Measurements from ENCODE around the gene DESI1.
"Not testable (repeated sequence)": the region's sequence is repeated elsewhere in the genome, so short reads cannot be mapped to it uniquely, and the experiment has no call there.

DESI1 gene

DNA sequence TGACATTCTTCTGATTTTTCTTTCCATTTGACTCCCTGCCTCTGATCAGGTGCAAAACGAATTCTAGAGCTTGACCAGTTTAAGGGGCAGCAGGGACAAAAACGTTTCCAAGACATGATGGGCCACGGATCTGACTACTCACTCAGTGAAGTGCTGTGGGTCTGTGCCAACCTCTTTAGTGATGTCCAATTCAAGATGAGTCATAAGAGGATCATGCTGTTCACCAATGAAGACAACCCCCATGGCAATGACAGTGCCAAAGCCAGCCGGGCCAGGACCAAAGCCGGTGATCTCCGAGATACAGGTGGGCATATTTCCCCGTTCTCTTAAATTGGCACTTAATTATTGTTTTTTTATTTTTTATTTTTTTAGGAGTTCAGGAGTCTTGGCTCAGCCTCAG lies 15.6 kb upstream of the DESI1 start:
- H3K4me3 ChIP-seq (ENCODE audit: extremely low read depth, insufficient read depth, low read length, poor library complexity, severe bottlenecking) = no peak overlapping the region
- H3K9me3 ChIP-seq (ENCODE audit: control insufficient read depth, low read length) = no peaks in the 10 kb centered on the region
- H3K4me1 ChIP-seq (ENCODE audit: control insufficient read depth, insufficient read depth, low read length, poor library complexity, severe bottlenecking) = no peaks in the 10 kb centered on the region
- H3K36me3 ChIP-seq (ENCODE audit: control insufficient read depth, insufficient read depth, low read length) = peaks cover 95% of the 10 kb centered on the region
- no peak overlapping the region for H3K27ac ChIP-seq (ENCODE audit: low read depth, low read length, severe bottlenecking)
- 87 to 93% methylated on average over 4 to 6 of the region's 7 CpGs for WGBS, 2 experiments (ENCODE audit: insufficient coverage in 2 of 2)

DNA sequence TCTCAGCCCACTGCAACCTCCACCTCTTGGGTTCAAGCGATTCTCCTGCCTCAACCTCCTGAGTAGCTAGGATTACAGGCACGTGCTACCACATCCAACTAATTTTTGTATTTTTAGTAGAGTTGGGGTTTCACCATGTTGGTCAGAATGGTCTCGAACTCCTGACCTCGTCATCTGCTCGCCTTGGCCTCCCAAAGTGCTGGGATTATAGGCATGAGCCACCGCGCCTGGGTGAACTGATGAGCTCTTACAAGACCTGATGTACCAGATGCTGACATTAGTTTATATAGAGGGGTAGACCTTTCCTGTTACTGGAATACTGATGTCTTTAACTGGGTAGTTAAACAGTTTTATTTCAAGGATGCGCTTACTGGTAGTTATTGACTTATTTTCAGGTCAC lies 13.8 kb upstream of the DESI1 start:
- H3K4me3 ChIP-seq (ENCODE audit: extremely low read depth, insufficient read depth, low read length, poor library complexity, severe bottlenecking); H3K4me1 ChIP-seq (ENCODE audit: control insufficient read depth, insufficient read depth, low read length, poor library complexity, severe bottlenecking); H3K9me3 ChIP-seq (ENCODE audit: control insufficient read depth, low read length); H3K27ac ChIP-seq (ENCODE audit: low read depth, low read length, severe bottlenecking): not testable (repeated sequence)
- peaks cover 95% of the 10 kb centered on the region for H3K36me3 ChIP-seq (ENCODE audit: control insufficient read depth, insufficient read depth, low read length)
- WGBS, 2 experiments (ENCODE audit: insufficient coverage in 2 of 2) = 94 to 95% methylated on average over 5 to 6 of the region's 8 CpGs

DNA sequence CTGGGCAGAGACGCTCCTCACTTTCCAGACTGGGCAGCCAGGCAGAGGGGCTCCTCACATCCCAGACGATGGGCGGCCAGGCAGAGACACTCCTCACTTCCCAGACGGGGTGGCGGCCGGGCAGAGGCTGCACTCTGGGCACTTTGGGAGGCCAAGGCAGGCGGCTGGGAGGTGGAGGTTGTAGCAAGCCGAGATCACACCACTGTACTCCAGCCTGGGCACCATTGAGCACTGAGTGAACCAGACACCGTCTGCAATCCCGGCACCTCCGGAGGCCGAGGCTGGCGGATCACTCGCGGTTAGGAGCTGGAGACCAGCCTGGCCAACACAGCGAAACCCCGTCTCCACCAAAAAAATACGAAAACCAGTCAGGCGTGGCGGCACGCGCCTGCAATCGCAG lies 10.8 kb upstream of the DESI1 start:
- not testable (repeated sequence) for H3K9me3 ChIP-seq (ENCODE audit: control insufficient read depth, low read length); H3K4me1 ChIP-seq (ENCODE audit: control insufficient read depth, insufficient read depth, low read length, poor library complexity, severe bottlenecking); H3K4me3 ChIP-seq (ENCODE audit: extremely low read depth, insufficient read depth, low read length, poor library complexity, severe bottlenecking); H3K27ac ChIP-seq (ENCODE audit: low read depth, low read length, severe bottlenecking)
- H3K36me3 ChIP-seq (ENCODE audit: control insufficient read depth, insufficient read depth, low read length) = peaks cover 95% of the 10 kb centered on the region
- 100% methylated on average over 1 to 6 of the region's 23 CpGs for WGBS, 2 experiments (ENCODE audit: insufficient coverage in 2 of 2)

DNA sequence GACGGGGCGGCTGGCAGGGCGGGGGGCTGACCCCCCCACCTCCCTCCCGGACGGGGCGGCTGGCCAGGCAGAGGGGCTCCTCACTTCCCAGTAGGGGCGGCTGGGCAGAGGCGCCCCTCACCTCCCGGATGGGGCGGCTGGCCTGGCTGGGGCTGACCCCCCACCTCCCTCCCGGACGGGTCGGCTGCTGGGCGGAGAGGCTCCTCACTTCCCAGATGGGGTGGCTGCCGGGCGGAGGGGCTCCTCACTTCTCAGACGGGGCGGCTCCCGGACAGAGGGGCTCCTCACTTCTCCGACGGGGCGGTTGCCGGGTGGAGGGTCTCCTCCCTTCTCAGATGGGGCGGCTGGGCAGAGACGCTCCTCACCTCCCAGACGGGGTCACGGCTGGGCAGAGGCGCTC lies 10.3 kb upstream of the DESI1 start:
- not testable (repeated sequence) for H3K9me3 ChIP-seq (ENCODE audit: control insufficient read depth, low read length); H3K27ac ChIP-seq (ENCODE audit: low read depth, low read length, severe bottlenecking); H3K4me1 ChIP-seq (ENCODE audit: control insufficient read depth, insufficient read depth, low read length, poor library complexity, severe bottlenecking); H3K4me3 ChIP-seq (ENCODE audit: extremely low read depth, insufficient read depth, low read length, poor library complexity, severe bottlenecking)
- 99 to 100% methylated on average over 7 of the region's 28 CpGs for whole genome bisulfite sequencing, 2 experiments (ENCODE audit: insufficient coverage in 2 of 2)
- H3K36me3 ChIP-seq (ENCODE audit: control insufficient read depth, insufficient read depth, low read length) = peaks cover 95% of the 10 kb centered on the region

DNA sequence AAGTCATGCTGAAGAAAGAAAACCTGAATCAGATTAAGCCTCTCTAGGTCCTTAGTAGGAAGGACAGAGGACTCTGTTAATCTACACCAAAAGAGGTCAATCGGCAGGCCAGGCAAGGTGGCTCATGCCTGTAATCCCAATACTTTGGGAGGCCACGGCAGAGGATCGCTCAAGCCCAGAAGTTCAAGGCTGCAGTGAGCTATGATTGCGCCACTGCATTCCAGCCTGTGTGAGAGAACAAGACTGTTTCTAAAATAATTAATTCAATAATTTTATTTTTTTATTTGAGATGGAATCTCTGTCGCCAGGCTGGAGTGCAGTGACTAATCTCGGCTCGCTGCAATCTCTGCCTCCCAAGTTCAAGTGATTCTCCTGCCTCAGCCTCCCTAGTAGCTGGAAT lies 4.7 kb upstream of the DESI1 start:
- WGBS, 2 experiments (ENCODE audit: insufficient coverage in 2 of 2) = 90 to 94% methylated on average over 5 to 6 of the region's 7 CpGs
- Histone ChIP-seq H3K9me3 (ENCODE audit: control insufficient read depth, low read length) (no peaks in the 10 kb centered on the region), H3K27ac (ENCODE audit: low read depth, low read length, severe bottlenecking) (no peak overlapping the region), H3K36me3 (ENCODE audit: control insufficient read depth, insufficient read depth, low read length) (peaks cover 82% of the 10 kb centered on the region), H3K4me1 (ENCODE audit: control insufficient read depth, insufficient read depth, low read length, poor library complexity, severe bottlenecking) (peaks cover 8% of the 10 kb centered on the region), H3K4me3 (ENCODE audit: extremely low read depth, insufficient read depth, low read length, poor library complexity, severe bottlenecking) (no peak overlapping the region)

DNA sequence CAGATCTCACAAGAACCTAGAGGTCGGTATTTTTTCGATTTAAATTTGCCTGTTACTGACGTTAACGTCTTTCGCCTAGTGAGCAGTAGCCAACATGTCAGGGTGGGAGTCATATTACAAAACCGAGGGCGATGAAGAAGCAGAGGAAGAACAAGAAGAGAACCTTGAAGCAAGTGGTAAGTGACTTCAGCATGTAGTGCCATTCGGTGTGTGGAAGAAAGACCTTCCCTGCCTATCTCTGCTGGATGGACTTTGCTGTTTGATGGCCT lies 1.0 kb upstream of the DESI1 start:
- Histone ChIP-seq H3K9me3 (ENCODE audit: control insufficient read depth, low read length) (no peaks in the 10 kb centered on the region), H3K4me3 (ENCODE audit: extremely low read depth, insufficient read depth, low read length, poor library complexity, severe bottlenecking) (peak overlapping the region; percentile 95), H3K4me1 (ENCODE audit: control insufficient read depth, insufficient read depth, low read length, poor library complexity, severe bottlenecking) (peaks cover 18% of the 10 kb centered on the region), H3K27ac (ENCODE audit: low read depth, low read length, severe bottlenecking) (peak overlapping the region; percentile 99), H3K36me3 (ENCODE audit: control insufficient read depth, insufficient read depth, low read length) (peaks cover 45% of the 10 kb centered on the region)
- 7 to 13% methylated on average over 6 to 8 of the region's 8 CpGs for WGBS, 2 experiments (ENCODE audit: insufficient coverage in 2 of 2)

DNA sequence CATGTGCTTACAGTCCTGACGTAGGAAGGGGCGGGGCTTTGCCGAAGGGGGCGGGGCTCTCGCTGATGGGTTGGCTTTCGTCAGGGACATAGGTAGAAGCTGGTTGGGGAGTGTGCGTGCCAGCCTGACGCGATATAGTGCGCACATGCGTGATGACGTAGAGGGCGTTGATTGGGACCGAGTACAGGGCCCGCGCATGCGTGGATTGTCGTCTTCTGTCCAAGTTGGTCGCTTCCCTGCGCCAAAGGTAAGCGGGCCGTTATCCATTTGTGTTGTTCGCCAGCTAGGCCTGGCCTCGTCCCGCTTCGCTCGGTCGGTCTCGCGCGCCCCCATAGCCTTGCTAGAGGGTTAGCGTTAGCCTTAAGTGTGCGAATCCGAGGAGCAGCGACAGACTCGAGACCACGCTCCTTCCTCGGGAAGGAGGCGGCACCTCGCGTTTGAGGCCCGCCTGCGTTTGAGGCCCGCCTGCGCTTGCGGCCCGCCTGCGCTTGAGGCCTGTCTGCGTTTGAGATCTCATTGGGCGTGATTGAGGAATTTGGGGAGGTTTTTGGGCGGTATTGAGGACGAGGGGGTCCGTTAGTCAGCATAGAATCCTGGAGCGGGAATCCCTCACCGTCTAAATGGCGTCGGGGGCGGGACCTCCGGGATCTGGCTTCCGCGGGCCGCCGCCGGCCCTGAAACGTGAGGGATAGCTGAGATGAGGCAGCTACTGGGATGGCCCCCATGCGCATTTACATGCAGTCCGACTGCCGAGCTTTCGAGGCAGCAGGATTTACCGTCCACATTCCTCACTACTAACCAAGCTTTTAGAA lies 462 bp upstream of the DESI1 start, which contains the start of gene XRCC6:
TSS of gene XRCC6 (plus strand) at position 197 of the 812 bp plus-strand sequence. CDS start 710 bp downstream, outside the sequence.
- H3K4me3 ChIP-seq (ENCODE audit: extremely low read depth, insufficient read depth, low read length, poor library complexity, severe bottlenecking) = peak within 1 kb of the TSS; percentile 95
- peaks cover 40% of the 10 kb centered on the region for H3K36me3 ChIP-seq (ENCODE audit: control insufficient read depth, insufficient read depth, low read length)
- peak within 1 kb of the TSS; percentile 99 for H3K27ac ChIP-seq (ENCODE audit: low read depth, low read length, severe bottlenecking)
- H3K4me1 ChIP-seq (ENCODE audit: control insufficient read depth, insufficient read depth, low read length, poor library complexity, severe bottlenecking) = peaks cover 18% of the 10 kb centered on the region
- H3K9me3 ChIP-seq (ENCODE audit: control insufficient read depth, low read length) = no peaks in the 10 kb centered on the region
- WGBS, 2 experiments (ENCODE audit: insufficient coverage in 2 of 2) = 0% methylated on average over 59 to 62 of the region's 70 CpGs

DNA sequence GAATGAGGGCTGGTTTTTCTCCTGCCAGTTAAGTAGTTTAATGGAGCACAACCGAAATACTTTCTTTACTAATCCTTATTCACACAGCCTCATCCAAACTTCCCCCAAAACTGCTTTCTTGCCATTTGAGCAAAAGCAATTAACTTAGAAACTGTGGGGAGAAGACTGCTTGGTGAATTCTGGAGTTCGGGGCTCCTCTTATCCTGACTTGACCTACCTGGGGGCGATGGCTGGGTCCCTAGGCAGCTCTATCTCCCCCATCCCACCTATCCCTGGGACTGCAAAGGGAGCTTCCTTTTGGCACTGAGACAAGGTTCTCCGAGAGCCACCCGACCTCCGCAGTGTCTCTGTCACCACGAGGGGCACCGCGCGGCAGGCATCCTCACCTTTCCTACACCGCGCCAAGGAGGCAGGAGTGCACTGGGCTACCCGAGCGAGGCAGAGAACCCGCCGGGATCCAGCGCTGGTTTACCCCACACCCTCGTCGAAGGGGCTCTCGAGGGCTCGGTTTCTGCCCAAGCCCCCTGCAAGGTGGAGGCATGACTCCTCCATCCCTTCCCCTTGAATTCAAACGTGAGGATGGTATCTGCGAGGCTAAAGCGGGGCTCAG lies 759 bp downstream of the DESI1 start:
- no peak overlapping the region for H3K27ac ChIP-seq (ENCODE audit: low read depth, low read length, severe bottlenecking)
- H3K4me3 ChIP-seq (ENCODE audit: extremely low read depth, insufficient read depth, low read length, poor library complexity, severe bottlenecking) = peak overlapping the region; percentile 95
- H3K36me3 ChIP-seq (ENCODE audit: control insufficient read depth, insufficient read depth, low read length) = peaks cover 27% of the 10 kb centered on the region
- H3K4me1 ChIP-seq (ENCODE audit: control insufficient read depth, insufficient read depth, low read length, poor library complexity, severe bottlenecking) = peaks cover 18% of the 10 kb centered on the region
- 0 to 2% methylated on average over 17 to 19 of the region's 24 CpGs for WGBS, 2 experiments (ENCODE audit: insufficient coverage in 2 of 2)
- no peaks in the 10 kb centered on the region for H3K9me3 ChIP-seq (ENCODE audit: control insufficient read depth, low read length)

DNA sequence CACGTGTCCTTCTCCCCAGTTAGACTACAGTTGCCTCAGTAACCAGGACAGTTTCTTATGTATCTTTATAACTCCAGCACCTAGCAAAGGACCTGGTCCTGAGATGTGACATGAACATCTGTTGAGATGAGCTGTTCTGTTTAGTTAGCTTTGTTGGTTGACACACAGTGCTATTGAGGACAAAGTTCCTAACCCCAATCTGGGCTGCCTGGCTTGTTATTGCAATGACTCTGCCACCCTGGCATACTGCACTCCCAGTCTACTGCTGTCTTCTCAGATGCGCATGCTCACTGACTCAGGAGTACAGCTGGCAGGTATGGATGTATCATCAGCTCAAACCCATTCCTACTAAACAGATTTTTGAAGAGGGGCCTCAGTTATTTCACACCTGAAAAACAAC lies 7.4 kb downstream of the DESI1 start:
- no peak overlapping the region for H3K27ac ChIP-seq (ENCODE audit: low read depth, low read length, severe bottlenecking)
- peaks cover 8% of the 10 kb centered on the region for H3K36me3 ChIP-seq (ENCODE audit: control insufficient read depth, insufficient read depth, low read length)
- no peaks in the 10 kb centered on the region for H3K4me1 ChIP-seq (ENCODE audit: control insufficient read depth, insufficient read depth, low read length, poor library complexity, severe bottlenecking)
- no peaks in the 10 kb centered on the region for H3K9me3 ChIP-seq (ENCODE audit: control insufficient read depth, low read length)
- WGBS, 2 experiments (ENCODE audit: insufficient coverage in 2 of 2) = 100% methylated on average over 1 to 2 of the region's 2 CpGs
- no peak overlapping the region for H3K4me3 ChIP-seq (ENCODE audit: extremely low read depth, insufficient read depth, low read length, poor library complexity, severe bottlenecking)

DNA sequence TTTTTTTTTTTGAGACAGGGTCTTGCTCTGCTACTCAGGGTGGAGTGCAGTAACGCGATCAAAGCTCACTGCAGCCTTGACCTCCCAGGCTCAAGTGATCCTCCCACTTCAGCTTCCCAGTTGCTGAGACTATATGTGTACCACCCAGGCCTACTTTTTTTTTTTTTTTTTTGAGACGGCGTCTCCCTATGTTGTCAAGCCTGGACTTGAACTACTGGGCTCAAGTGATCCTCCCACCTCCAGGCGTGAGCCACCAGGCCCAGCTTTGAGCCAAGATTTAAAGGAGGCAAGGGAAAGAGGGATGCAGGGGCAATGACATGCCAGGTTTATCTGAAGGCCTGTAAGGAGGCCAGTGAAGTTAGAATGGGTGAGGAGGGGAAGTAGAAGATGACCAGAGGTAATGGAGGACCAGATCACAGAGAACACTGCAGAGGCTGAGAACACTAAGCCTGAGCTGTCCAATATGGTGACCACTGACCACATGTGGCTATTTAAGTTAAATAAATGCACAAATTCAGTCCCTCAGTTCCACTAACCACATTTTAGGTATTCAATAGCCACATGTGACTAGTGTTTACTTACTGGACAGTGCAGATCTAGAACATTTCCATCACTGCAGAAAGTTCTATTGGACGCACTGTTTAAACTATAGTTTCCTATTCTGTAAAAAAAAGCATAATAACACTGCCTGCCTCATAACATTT lies 8.1 kb downstream of the DESI1 start:
- whole genome bisulfite sequencing, 2 experiments (ENCODE audit: insufficient coverage in 2 of 2) = 86 to 100% methylated on average over 1 to 3 of the region's 6 CpGs
- peaks cover 8% of the 10 kb centered on the region for H3K36me3 ChIP-seq (ENCODE audit: control insufficient read depth, insufficient read depth, low read length)
- H3K4me1 ChIP-seq (ENCODE audit: control insufficient read depth, insufficient read depth, low read length, poor library complexity, severe bottlenecking) = no peaks in the 10 kb centered on the region
- H3K27ac ChIP-seq (ENCODE audit: low read depth, low read length, severe bottlenecking) = no peak overlapping the region
- H3K9me3 ChIP-seq (ENCODE audit: control insufficient read depth, low read length) = no peaks in the 10 kb centered on the region
- no peak overlapping the region for H3K4me3 ChIP-seq (ENCODE audit: extremely low read depth, insufficient read depth, low read length, poor library complexity, severe bottlenecking)

DNA sequence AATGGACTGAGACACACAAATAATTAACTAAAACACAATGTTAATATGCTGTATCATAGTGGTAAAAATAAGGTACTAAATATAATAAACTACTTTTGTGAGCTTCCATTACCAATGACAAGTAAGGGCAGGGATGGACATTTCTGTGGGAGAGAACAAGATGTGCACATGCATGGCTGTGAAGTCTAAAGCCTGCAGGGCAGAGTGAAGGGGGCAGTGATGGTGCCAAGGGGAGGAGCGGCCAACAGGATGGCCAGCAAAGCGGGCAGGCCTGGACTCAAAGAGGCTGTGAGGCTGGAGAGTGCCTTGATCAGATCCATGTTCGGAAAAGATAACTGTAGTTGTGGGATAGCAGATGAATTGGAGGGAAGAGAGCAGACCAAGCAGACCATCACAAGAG lies 12.5 kb downstream of the DESI1 start:
- Histone ChIP-seq H3K36me3 (ENCODE audit: control insufficient read depth, insufficient read depth, low read length) (peaks cover 48% of the 10 kb centered on the region), H3K4me1 (ENCODE audit: control insufficient read depth, insufficient read depth, low read length, poor library complexity, severe bottlenecking) (no peaks in the 10 kb centered on the region), H3K4me3 (ENCODE audit: extremely low read depth, insufficient read depth, low read length, poor library complexity, severe bottlenecking) (no peak overlapping the region), H3K9me3 (ENCODE audit: control insufficient read depth, low read length) (no peaks in the 10 kb centered on the region), H3K27ac (ENCODE audit: low read depth, low read length, severe bottlenecking) (no peak overlapping the region)
- 97 to 100% methylated on average over 3 of the region's 3 CpGs for WGBS, 2 experiments (ENCODE audit: insufficient coverage in 2 of 2)

All from mesodermal cell (in vitro differentiated cells).